ENCODE measurements around the gene NCF2. TPM values are rescaled to one million over a fixed set of nuclear protein-coding genes. Genes with fewer than 3 reads are reported as not detected.
A peak's percentile ranks its signal among the peaks of the same experiment; 100 is the strongest.
"Not testable (repeated sequence)": the region's sequence is repeated elsewhere in the genome, so short reads cannot be mapped to it uniquely, and the experiment has no call there.

NCF2 gene
- total RNA-seq, 4 donors from 2014 or later: 0.51 to 9.7 (median 3.0) TPM

GRCh38 chr1:183632964-183633363, 42.7 kb upstream of the NCF2 start:
- H3K36me3 ChIP-seq: no peaks in the 10 kb centered on the region
- peaks cover 10 to 12% of the 10 kb centered on the region in 2 donors for H3K4me1 ChIP-seq
- H3K9me3 ChIP-seq: no peaks in the 10 kb centered on the region
- H3K4me3 ChIP-seq: peak overlapping the region; percentile 71 to 92
- TF ChIP-seq, protein P1, sequence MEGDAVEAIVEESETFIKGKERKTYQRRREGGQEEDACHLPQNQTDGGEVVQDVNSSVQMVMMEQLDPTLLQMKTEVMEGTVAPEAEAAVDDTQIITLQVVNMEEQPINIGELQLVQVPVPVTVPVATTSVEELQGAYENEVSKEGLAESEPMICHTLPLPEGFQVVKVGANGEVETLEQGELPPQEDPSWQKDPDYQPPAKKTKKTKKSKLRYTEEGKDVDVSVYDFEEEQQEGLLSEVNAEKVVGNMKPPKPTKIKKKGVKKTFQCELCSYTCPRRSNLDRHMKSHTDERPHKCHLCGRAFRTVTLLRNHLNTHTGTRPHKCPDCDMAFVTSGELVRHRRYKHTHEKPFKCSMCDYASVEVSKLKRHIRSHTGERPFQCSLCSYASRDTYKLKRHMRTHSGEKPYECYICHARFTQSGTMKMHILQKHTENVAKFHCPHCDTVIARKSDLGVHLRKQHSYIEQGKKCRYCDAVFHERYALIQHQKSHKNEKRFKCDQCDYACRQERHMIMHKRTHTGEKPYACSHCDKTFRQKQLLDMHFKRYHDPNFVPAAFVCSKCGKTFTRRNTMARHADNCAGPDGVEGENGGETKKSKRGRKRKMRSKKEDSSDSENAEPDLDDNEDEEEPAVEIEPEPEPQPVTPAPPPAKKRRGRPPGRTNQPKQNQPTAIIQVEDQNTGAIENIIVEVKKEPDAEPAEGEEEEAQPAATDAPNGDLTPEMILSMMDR (IDR thresholded peaks at IDR 0.05): no peak
- TF ChIP-seq POLR2A (IDR thresholded peaks at IDR 0.05): no peak
- peak overlapping the region; percentile 91 to 97 for H3K27ac ChIP-seq
- DNase-seq: no peak
- no peaks in the 10 kb centered on the region for H3K27me3 ChIP-seq
- intact Hi-C loops (cut with DNase I; ENCODE audit: low total_unique reads): loop anchor here (10.0 kb wide), 1 partner anchor 158 kb away; the partner anchor contains the start of gene SMG7

- intact Hi-C loops (cut with DNase I; ENCODE audit: low total_unique reads): loop anchor here (10.0 kb wide), 1 partner anchor 157 kb away; the partner anchor contains the start of gene SMG7
Observed at GRCh38 chr1:183632114-183632513, 41.9 kb upstream of the NCF2 start.

GRCh38 chr1:183630748-183631147, 40.5 kb upstream of the NCF2 start:
- Histone ChIP-seq H3K4me1 (peaks cover 10 to 12% of the 10 kb centered on the region in 2 donors), H3K27me3 (no peaks in the 10 kb centered on the region), H3K36me3 (no peaks in the 10 kb centered on the region), H3K9me3 (no peaks in the 10 kb centered on the region), H3K27ac (peak overlapping the region; percentile 91 to 97), H3K4me3 (peak overlapping the region in 1 of 2 donors; percentile 6)
- TF ChIP-seq, protein P1 (IDR thresholded peaks at IDR 0.05): no peak
- no peak for DNase-seq
- intact Hi-C loops (cut with DNase I; ENCODE audit: low total_unique reads): loop anchor here (10.0 kb wide), 1 partner anchor 156 kb away; the partner anchor contains the start of gene SMG7

More at GRCh38 chr1:183632114-183632513, 41.9 kb upstream of the NCF2 start:
- H3K27ac ChIP-seq: peak overlapping the region; percentile 91 to 97
- peak overlapping the region; percentile 71 to 92 for H3K4me3 ChIP-seq
- no peaks in the 10 kb centered on the region for H3K36me3 ChIP-seq
- H3K9me3 ChIP-seq: no peaks in the 10 kb centered on the region
- no peak for DNase-seq
- peaks cover 10 to 12% of the 10 kb centered on the region in 2 donors for H3K4me1 ChIP-seq
- no peak for TF ChIP-seq POLR2A (IDR thresholded peaks at IDR 0.05)
- TF ChIP-seq, protein P1 (IDR thresholded peaks at IDR 0.05): no peak
- H3K27me3 ChIP-seq: no peaks in the 10 kb centered on the region

DNA sequence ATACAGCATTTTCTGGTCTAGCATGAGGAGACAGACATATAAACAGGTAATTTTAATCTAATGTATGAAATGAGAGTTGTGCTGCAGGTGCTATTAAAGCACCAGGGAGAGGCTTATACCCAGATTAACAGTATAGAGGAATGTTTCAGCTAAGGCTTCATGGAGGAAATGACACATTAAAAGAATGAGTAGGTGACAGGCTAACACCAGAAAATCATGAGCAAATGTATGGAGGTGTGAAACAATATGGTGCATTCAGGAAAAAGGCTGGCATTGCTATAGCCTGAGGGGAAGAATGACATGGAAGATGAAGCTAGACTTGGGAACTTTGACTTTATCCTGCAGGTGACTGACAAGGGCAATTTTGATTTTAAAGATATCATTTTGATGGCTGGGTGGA, 38.3 kb upstream of the NCF2 start:
- no peak for DNase-seq
- H3K36me3 ChIP-seq: no peaks in the 10 kb centered on the region
- no peaks in the 10 kb centered on the region for H3K27me3 ChIP-seq
- H3K4me3 ChIP-seq: no peak overlapping the region
- no peak overlapping the region for H3K27ac ChIP-seq
- TF ChIP-seq, protein P1 (IDR thresholded peaks at IDR 0.05): no peak
- no peak for TF ChIP-seq POLR2A (IDR thresholded peaks at IDR 0.05)
- no peaks in the 10 kb centered on the region for H3K9me3 ChIP-seq
- intact Hi-C loops (cut with DNase I; ENCODE audit: low total_unique reads): no loop called here
- peaks cover 10 to 12% of the 10 kb centered on the region in 2 donors for H3K4me1 ChIP-seq

- peak overlapping the region in 1 of 2 donors; percentile 65 for H3K27ac ChIP-seq
- H3K4me1 ChIP-seq: peaks cover 10 to 12% of the 10 kb centered on the region in 2 donors
- intact Hi-C loops (cut with DNase I; ENCODE audit: low total_unique reads): not testable (repeated sequence)
Observed at GRCh38 chr1:183626236-183626635, 36.0 kb upstream of the NCF2 start.

More at GRCh38 chr1:183626236-183626635, 36.0 kb upstream of the NCF2 start:
- H3K9me3 ChIP-seq, H3K27me3 ChIP-seq, H3K36me3 ChIP-seq, DNase-seq, H3K4me3 ChIP-seq: not testable (repeated sequence)

Measured in uterus (tissue), 4 donors.